IPS-15b (cell line): ENCODE data around the gene LHFPL2.

Experiments used
- H3K27me3 ChIP-seq: one replicate; pipeline ENCODE4 v1.6.1; 2013; ENCODE audit warnings: low read length; ENCODE audit not compliant: control insufficient read depth, insufficient read depth
- H3K36me3 ChIP-seq: one replicate; pipeline ENCODE4 v1.6.1; 2013; ENCODE audit warnings: low read length; ENCODE audit not compliant: control insufficient read depth, insufficient read depth
- H3K4me1 ChIP-seq: one replicate; pipeline ENCODE4 v1.6.1; 2013; ENCODE audit warnings: mild to moderate bottlenecking, low read length; ENCODE audit not compliant: control insufficient read depth, insufficient read depth
- H3K4me3 ChIP-seq: one replicate; pipeline ENCODE4 v1.5.1; 2013; ENCODE audit warnings: low read depth, low read length
- H3K9ac ChIP-seq: one replicate; pipeline ENCODE4 v1.6.1; 2013; ENCODE audit warnings: low read depth, mild to moderate bottlenecking, low read length
- H3K9me3 ChIP-seq: one replicate; pipeline ENCODE4 v1.6.1; 2013; ENCODE audit warnings: mild to moderate bottlenecking, low read length; ENCODE audit not compliant: control insufficient read depth, insufficient read depth

Gene LHFPL2

GRCh38 chr5:78507531-78507930 lies 141.0 kb downstream of the LHFPL2 start:
- no peaks in the 10 kb centered on the region for H3K9me3 ChIP-seq
- H3K27me3 ChIP-seq, result peaks cover 2% of the 10 kb centered on the region
- peaks cover 11% of the 10 kb centered on the region for H3K4me1 ChIP-seq
- H3K4me3 ChIP-seq, result no peak overlapping the region
- no peak overlapping the region for H3K9ac ChIP-seq
- no peaks in the 10 kb centered on the region for H3K36me3 ChIP-seq

- Histone ChIP-seq H3K27me3 (peaks cover 2% of the 10 kb centered on the region), H3K36me3 (no peaks in the 10 kb centered on the region), H3K4me3 (no peak overlapping the region), H3K9ac (no peak overlapping the region), H3K4me1 (peaks cover 11% of the 10 kb centered on the region), H3K9me3 (no peaks in the 10 kb centered on the region)
These were observed 142.1 kb downstream of the LHFPL2 start for GRCh38 chr5:78506261-78507024.

- no peaks in the 10 kb centered on the region for H3K36me3 ChIP-seq
- peaks cover 11% of the 10 kb centered on the region for H3K4me1 ChIP-seq
- peaks cover 2% of the 10 kb centered on the region for H3K27me3 ChIP-seq
- no peaks in the 10 kb centered on the region for H3K9me3 ChIP-seq
- no peak overlapping the region for H3K4me3 ChIP-seq
- H3K9ac ChIP-seq, result no peak overlapping the region
These were observed 142.7 kb downstream of the LHFPL2 start for GRCh38 chr5:78505860-78506259.

- H3K9me3 ChIP-seq, result no peaks in the 10 kb centered on the region
- peaks cover 11% of the 10 kb centered on the region for H3K4me1 ChIP-seq
- H3K27me3 ChIP-seq, result peaks cover 2% of the 10 kb centered on the region
- H3K9ac ChIP-seq, result no peak overlapping the region
- no peaks in the 10 kb centered on the region for H3K36me3 ChIP-seq
- no peak overlapping the region for H3K4me3 ChIP-seq
These were observed 143.6 kb downstream of the LHFPL2 start for GRCh38 chr5:78504704-78505677.

GRCh38 chr5:78503958-78504653 lies 144.5 kb downstream of the LHFPL2 start:
- no peaks in the 10 kb centered on the region for H3K27me3 ChIP-seq
- H3K9me3 ChIP-seq, result no peaks in the 10 kb centered on the region
- no peak overlapping the region for H3K9ac ChIP-seq
- H3K4me3 ChIP-seq, result no peak overlapping the region
- H3K36me3 ChIP-seq, result no peaks in the 10 kb centered on the region
- peaks cover 6% of the 10 kb centered on the region for H3K4me1 ChIP-seq

GRCh38 chr5:78501411-78502352 lies 146.9 kb downstream of the LHFPL2 start:
- Histone ChIP-seq H3K4me3 (no peak overlapping the region), H3K9me3 (no peaks in the 10 kb centered on the region), H3K27me3 (no peaks in the 10 kb centered on the region), H3K9ac (no peak overlapping the region), H3K4me1 (peaks cover 6% of the 10 kb centered on the region), H3K36me3 (no peaks in the 10 kb centered on the region)

- Histone ChIP-seq H3K9me3 (no peaks in the 10 kb centered on the region), H3K4me3 (no peak overlapping the region), H3K9ac (no peak overlapping the region), H3K4me1 (peaks cover 13% of the 10 kb centered on the region), H3K27me3 (no peaks in the 10 kb centered on the region), H3K36me3 (no peaks in the 10 kb centered on the region)
These were observed 147.7 kb downstream of the LHFPL2 start for GRCh38 chr5:78500871-78501270.

- Histone ChIP-seq H3K4me3 (no peak overlapping the region), H3K9ac (no peak overlapping the region), H3K9me3 (no peaks in the 10 kb centered on the region), H3K27me3 (no peaks in the 10 kb centered on the region), H3K36me3 (no peaks in the 10 kb centered on the region), H3K4me1 (peaks cover 17% of the 10 kb centered on the region)
These were observed 148.5 kb downstream of the LHFPL2 start for GRCh38 chr5:78500028-78500427.

GRCh38 chr5:78499485-78499884 lies 149.1 kb downstream of the LHFPL2 start:
- no peaks in the 10 kb centered on the region for H3K9me3 ChIP-seq
- H3K9ac ChIP-seq, result no peak overlapping the region
- peaks cover 18% of the 10 kb centered on the region for H3K4me1 ChIP-seq

GRCh38 chr5:78497573-78498533 lies 150.7 kb downstream of the LHFPL2 start:
- Histone ChIP-seq H3K9ac (no peak overlapping the region), H3K9me3 (no peaks in the 10 kb centered on the region), H3K4me3 (no peak overlapping the region), H3K36me3 (no peaks in the 10 kb centered on the region), H3K4me1 (peaks cover 18% of the 10 kb centered on the region), H3K27me3 (no peaks in the 10 kb centered on the region)

More at GRCh38 chr5:78499485-78499884, 149.1 kb downstream of the LHFPL2 start:
- H3K36me3 ChIP-seq, result no peaks in the 10 kb centered on the region
- no peak overlapping the region for H3K4me3 ChIP-seq
- H3K27me3 ChIP-seq, result no peaks in the 10 kb centered on the region
